HCT116 (cell line): ENCODE data around the gene KRT1.

Experiments used
- ATF3 ChIP-seq: IDR thresholded peaks from 2 replicates; pipeline ENCODE4 v1.6.1; 2012
- CBX3 ChIP-seq: IDR thresholded peaks from 2 replicates; pipeline ENCODE4 v1.6.1; 2012; ENCODE audit warnings: low read depth
- CTCF ChIP-seq, 3 experiments: fragments of 200-600 bp in 1 of 3; sonication (generic) in 1 of 3; IDR thresholded peaks in 2 of 3; conservative IDR thresholded peaks in 1 of 3; 2 replicates each; pipeline ENCODE4 v1.5.1; 2012 to 2017; ENCODE audit warnings: low read depth in 2 of 3, low read length in 2 of 3, antibody characterized with exemption in 1 of 3, borderline replicate concordance in 1 of 3, control low read depth in 1 of 3, mild to moderate bottlenecking in 1 of 3, mixed read lengths in 1 of 3, mixed run types in 1 of 3, moderate library complexity in 1 of 3; ENCODE audit not compliant: insufficient read depth in 1 of 3
- EZH2 ChIP-seq: fragments of 200-600 bp; sonication (generic); IDR thresholded peaks from 2 replicates; pipeline ENCODE4 v1.6.1; 2017; ENCODE audit warnings: antibody characterized with exemption, mixed run types
- EZH2phosphoT487 ChIP-seq: fragments of 200-600 bp; IDR thresholded peaks from 2 replicates; pipeline ENCODE4 v1.6.1; 2018; ENCODE audit warnings: antibody characterized with exemption, borderline replicate concordance
- FOSL1 ChIP-seq: IDR thresholded peaks from 2 replicates; pipeline ENCODE4 v1.6.1; 2012; ENCODE audit warnings: low read depth
- JUND ChIP-seq: IDR thresholded peaks from 2 replicates; pipeline ENCODE4 v1.6.1; 2012
- MAX ChIP-seq: IDR thresholded peaks from 2 replicates; pipeline ENCODE4 v1.6.1; 2012
- POLR2A ChIP-seq: IDR thresholded peaks from 2 replicates; pipeline ENCODE4 v1.7.0; 2011; ENCODE audit warnings: borderline replicate concordance; ENCODE audit not compliant: insufficient read depth, insufficient read length; ENCODE audit errors: extremely low read depth
- POLR2AphosphoS5 ChIP-seq: IDR thresholded peaks from 2 replicates; pipeline ENCODE4 v1.6.1; 2011; ENCODE audit warnings: mild to moderate bottlenecking, low read depth, low read length, moderate library complexity
- RAD21 ChIP-seq: IDR thresholded peaks from 2 replicates; pipeline ENCODE4 v1.6.1; 2012; ENCODE audit warnings: low read depth, mild to moderate bottlenecking
- SIN3A ChIP-seq: IDR thresholded peaks from 2 replicates; pipeline ENCODE4 v1.6.1; 2012; ENCODE audit warnings: low read depth
- SP1 ChIP-seq: IDR thresholded peaks from 2 replicates; pipeline ENCODE4 v1.6.1; 2012; ENCODE audit warnings: low read depth
- TCF7L2 ChIP-seq: IDR thresholded peaks from 2 replicates; pipeline ENCODE4 v1.7.0; 2011; ENCODE audit warnings: borderline replicate concordance, inconsistent platforms; ENCODE audit not compliant: insufficient read depth, insufficient read length; ENCODE audit errors: extremely low read depth

GRCh38 chr12:52677126-52677525 is 3.1 kb downstream of the KRT1 start:
- TF ChIP-seq CBX3, result no peak
- TF ChIP-seq CTCF (IDR thresholded peaks at IDR 0.05 in 2 of 3, conservative IDR thresholded peaks at IDR 0.05 in 1 of 3; ENCODE audit: borderline replicate concordance in 1 of 3, insufficient read depth in 1 of 3, low read depth in 2 of 3, low read length in 2 of 3), result no peak
- no peak for TF ChIP-seq RAD21
- TF ChIP-seq EZH2phosphoT487, result no peak
- TF ChIP-seq SP1, result no peak
- TF ChIP-seq POLR2A, result no peak
- TF ChIP-seq POLR2AphosphoS5, result no peak
- no peak for TF ChIP-seq FOSL1
- TF ChIP-seq JUND, result no peak
- no peak for TF ChIP-seq EZH2
- TF ChIP-seq SIN3A, result no peak
- no peak for TF ChIP-seq TCF7L2
- no peak for TF ChIP-seq ATF3
- no peak for TF ChIP-seq MAX
